HAP-1 (cell line): ENCODE results near the gene CELF2.
A peak's percentile ranks its signal among the peaks of the same experiment; 100 is the strongest.
"Not testable (repeated sequence)": the region's sequence is repeated elsewhere in the genome, so short reads cannot be mapped to it uniquely, and the experiment has no call there.

Source experiments
- DNase-seq, 2 experiments: peaks; one replicate each; pipeline ENCODE4 v3.0.0-alpha.2; 2016 to 2020; ENCODE audit warnings: low spot score in 2 of 2
- H3K27me3 ChIP-seq: fragments of 250-450 bp; sonication (Bioruptor Pico); 2 replicates; pipeline ENCODE4 v1.5.1; 2020; ENCODE audit warnings: low read depth, mild to moderate bottlenecking, moderate library complexity
- H3K36me3 ChIP-seq: fragments of 250-450 bp; sonication (Bioruptor Pico); replicated peaks from 2 replicates; pipeline ENCODE4 v1.5.1; 2020; ENCODE audit warnings: mild to moderate bottlenecking
- H3K4me1 ChIP-seq: fragments of 250-450 bp; sonication (Bioruptor Pico); 2 replicates; pipeline ENCODE4 v1.5.1; 2020; ENCODE audit warnings: mild to moderate bottlenecking
- H3K4me3 ChIP-seq: fragments of 250-450 bp; sonication (Bioruptor Pico); 2 replicates; pipeline ENCODE4 v1.5.1; 2020; ENCODE audit warnings: mild to moderate bottlenecking, moderate library complexity
- H3K9me3 ChIP-seq: fragments of 250-450 bp; sonication (Bioruptor Pico); 2 replicates; pipeline ENCODE4 v1.5.1; 2020; ENCODE audit warnings: mild to moderate bottlenecking, moderate library complexity
- in situ Hi-C: fragments of 300-500 bp; cut with MboI; formaldehyde crosslinking; loops from 3 replicates; pipeline ENCODE4 v1.14.3; 2020; ENCODE audit warnings: low sequenced_read_pairs, inconsistent platforms, mixed read lengths

CELF2 gene

DNA sequence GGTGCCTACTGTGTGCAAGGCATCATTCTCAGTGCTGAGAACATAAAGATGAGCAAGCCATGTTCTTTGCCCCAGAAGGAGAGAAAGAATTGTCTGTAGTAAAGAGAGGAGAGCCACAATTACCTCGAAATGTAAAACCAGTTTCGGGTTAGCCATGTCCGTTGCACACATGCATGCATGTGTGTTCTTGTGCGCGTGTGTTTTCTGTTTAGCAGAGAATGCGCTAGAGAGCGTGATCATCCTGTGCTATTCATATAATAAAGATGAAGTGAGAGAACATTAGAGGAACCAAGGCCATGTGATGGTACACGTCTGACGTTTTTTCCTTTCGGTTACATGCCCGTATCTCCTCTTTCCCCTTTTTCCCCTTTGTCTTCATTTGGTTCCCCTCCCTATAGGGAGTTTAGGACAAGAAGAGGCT lies 158.2 kb downstream of the CELF2 start:
- H3K4me3 ChIP-seq: no peak overlapping the region
- no peaks in the 10 kb centered on the region for H3K4me1 ChIP-seq
- H3K36me3 ChIP-seq: no peaks in the 10 kb centered on the region
- no peak for DNase-seq
- no peaks in the 10 kb centered on the region for H3K9me3 ChIP-seq
- in situ Hi-C loops: no loop called here
- H3K27me3 ChIP-seq: no peaks in the 10 kb centered on the region

GRCh38 chr10:11176746-11177145 lies 159.1 kb downstream of the CELF2 start:
- Histone ChIP-seq H3K36me3 (no peaks in the 10 kb centered on the region), H3K27me3 (no peaks in the 10 kb centered on the region), H3K9me3 (no peaks in the 10 kb centered on the region), H3K4me1 (no peaks in the 10 kb centered on the region), H3K4me3 (no peak overlapping the region)
- DNase-seq: no peak
- in situ Hi-C loops: no loop called here

GRCh38 chr10:11177381-11177780 lies 159.7 kb downstream of the CELF2 start:
- Histone ChIP-seq H3K4me3 (no peak overlapping the region), H3K36me3 (no peaks in the 10 kb centered on the region), H3K9me3 (no peaks in the 10 kb centered on the region), H3K4me1 (no peaks in the 10 kb centered on the region), H3K27me3 (no peaks in the 10 kb centered on the region)
- in situ Hi-C loops: no loop called here
- DNase-seq: no peak

DNA sequence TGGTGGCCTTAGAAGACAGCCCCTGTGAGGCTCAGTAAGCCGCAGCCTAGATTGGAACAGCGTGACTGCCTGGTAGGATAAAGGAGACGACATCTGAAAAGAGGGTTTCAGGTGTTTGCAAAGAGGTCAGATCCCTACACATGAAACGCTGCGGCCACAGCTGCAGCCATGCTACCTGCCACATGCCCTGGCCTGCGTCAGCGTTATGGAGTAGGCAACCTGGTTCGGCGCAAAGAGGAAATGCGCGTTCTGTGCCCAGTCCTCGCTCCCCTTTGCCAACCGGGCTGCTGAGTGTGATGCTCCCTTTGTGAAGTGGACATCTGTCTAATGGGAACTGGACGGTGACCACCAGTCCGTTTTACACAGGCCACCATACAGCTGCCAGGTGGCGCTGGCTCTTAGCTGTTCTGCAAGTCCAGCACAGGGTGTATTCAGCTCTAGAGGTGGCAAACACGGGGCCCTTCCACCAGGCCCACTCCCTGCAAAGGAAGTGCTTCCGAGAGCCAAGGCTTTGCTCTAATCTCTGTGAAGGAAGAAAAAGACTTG lies 160.3 kb downstream of the CELF2 start:
- Histone ChIP-seq H3K4me1 (no peaks in the 10 kb centered on the region), H3K9me3 (no peaks in the 10 kb centered on the region), H3K4me3 (no peak overlapping the region), H3K27me3 (no peaks in the 10 kb centered on the region), H3K36me3 (no peaks in the 10 kb centered on the region)
- no peak for DNase-seq
- in situ Hi-C loops: no loop called here

GRCh38 chr10:11178606-11179515 lies 161.2 kb downstream of the CELF2 start:
- no peaks in the 10 kb centered on the region for H3K4me1 ChIP-seq
- H3K27me3 ChIP-seq: no peaks in the 10 kb centered on the region
- in situ Hi-C loops: no loop called here
- H3K36me3 ChIP-seq: no peaks in the 10 kb centered on the region
- no peak for DNase-seq
- no peaks in the 10 kb centered on the region for H3K9me3 ChIP-seq
- H3K4me3 ChIP-seq: no peak overlapping the region

GRCh38 chr10:11179516-11180105 lies 161.9 kb downstream of the CELF2 start:
- Histone ChIP-seq H3K36me3 (no peaks in the 10 kb centered on the region), H3K4me3 (no peak overlapping the region), H3K9me3 (no peaks in the 10 kb centered on the region), H3K27me3 (no peaks in the 10 kb centered on the region), H3K4me1 (no peaks in the 10 kb centered on the region)
- in situ Hi-C loops: no loop called here
- DNase-seq: no peak

DNA sequence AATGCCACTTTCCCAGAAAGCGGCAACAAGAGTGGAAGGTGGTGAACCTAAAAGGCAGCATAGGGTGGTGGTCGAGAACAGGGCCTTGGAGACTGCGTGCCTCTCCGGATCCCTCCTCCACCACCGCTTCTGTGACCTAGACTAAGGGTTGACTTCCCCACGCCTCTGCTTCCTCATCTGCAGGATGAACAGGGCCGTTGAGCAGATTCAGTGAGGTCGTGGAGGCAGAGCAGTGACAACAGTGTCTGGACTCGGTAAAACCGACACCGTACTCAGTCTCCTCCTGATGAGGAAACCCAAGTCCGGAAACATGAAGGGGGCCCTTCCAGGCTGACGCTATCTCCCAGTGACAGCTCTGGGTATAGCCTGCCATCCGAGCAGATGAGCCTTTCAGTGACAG lies 162.6 kb downstream of the CELF2 start:
- H3K27me3 ChIP-seq: no peaks in the 10 kb centered on the region
- no peaks in the 10 kb centered on the region for H3K36me3 ChIP-seq
- in situ Hi-C loops: no loop called here
- H3K9me3 ChIP-seq: no peaks in the 10 kb centered on the region
- H3K4me1 ChIP-seq: no peaks in the 10 kb centered on the region
- no peak overlapping the region for H3K4me3 ChIP-seq
- no peak for DNase-seq

DNA sequence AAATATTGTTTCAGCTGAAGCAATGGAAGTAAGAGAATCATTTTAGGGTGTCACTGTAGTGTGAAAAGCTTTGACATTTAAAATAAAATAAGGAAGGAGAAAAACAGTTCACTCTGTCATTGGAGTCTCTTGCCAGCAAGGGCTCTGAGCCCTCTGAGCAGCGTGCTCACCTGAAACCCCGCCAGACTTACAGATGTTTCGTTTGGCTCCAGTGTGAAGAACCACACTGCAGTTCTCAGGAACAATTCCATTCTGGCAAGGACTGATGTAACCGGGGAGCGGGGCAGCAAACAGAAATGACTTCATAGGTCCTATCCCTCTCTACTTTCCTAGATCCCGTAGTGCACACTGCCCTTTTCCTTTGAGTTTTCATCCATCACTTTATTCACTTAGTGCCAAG lies 164.3 kb downstream of the CELF2 start:
- in situ Hi-C loops: no loop called here
- Histone ChIP-seq H3K4me1 (no peaks in the 10 kb centered on the region), H3K36me3 (no peaks in the 10 kb centered on the region), H3K4me3 (no peak overlapping the region), H3K27me3 (no peaks in the 10 kb centered on the region), H3K9me3 (no peaks in the 10 kb centered on the region)
- no peak for DNase-seq

GRCh38 chr10:11183015-11183414 lies 165.3 kb downstream of the CELF2 start:
- no peaks in the 10 kb centered on the region for H3K4me1 ChIP-seq
- no peaks in the 10 kb centered on the region for H3K36me3 ChIP-seq
- H3K4me3 ChIP-seq: no peak overlapping the region
- DNase-seq: no peak
- in situ Hi-C loops: no loop called here
- no peaks in the 10 kb centered on the region for H3K9me3 ChIP-seq
- H3K27me3 ChIP-seq: no peaks in the 10 kb centered on the region

DNA sequence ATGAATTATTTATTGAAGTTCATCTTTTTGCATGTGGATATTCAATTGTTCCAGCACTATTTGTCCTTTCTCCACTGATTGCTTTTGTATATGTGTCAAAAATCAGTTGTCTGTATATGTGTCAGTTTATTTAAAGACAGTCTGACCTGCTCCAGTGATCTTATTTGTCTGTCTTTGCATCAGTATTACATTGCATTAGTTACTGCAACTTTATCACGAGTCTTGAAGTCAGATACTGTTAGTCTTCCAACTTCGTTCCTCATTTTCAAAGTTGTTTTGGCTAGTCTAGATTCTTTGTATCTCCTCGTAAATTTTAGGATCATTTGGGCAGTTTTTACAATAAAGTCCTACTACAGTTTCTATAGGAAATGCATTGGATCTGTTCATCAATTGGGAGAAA lies 166.4 kb downstream of the CELF2 start:
- Histone ChIP-seq H3K4me3 (no peak overlapping the region), H3K9me3 (no peaks in the 10 kb centered on the region), H3K36me3 (no peaks in the 10 kb centered on the region), H3K4me1 (no peaks in the 10 kb centered on the region), H3K27me3 (no peaks in the 10 kb centered on the region)
- DNase-seq: no peak
- in situ Hi-C loops: no loop called here

DNA sequence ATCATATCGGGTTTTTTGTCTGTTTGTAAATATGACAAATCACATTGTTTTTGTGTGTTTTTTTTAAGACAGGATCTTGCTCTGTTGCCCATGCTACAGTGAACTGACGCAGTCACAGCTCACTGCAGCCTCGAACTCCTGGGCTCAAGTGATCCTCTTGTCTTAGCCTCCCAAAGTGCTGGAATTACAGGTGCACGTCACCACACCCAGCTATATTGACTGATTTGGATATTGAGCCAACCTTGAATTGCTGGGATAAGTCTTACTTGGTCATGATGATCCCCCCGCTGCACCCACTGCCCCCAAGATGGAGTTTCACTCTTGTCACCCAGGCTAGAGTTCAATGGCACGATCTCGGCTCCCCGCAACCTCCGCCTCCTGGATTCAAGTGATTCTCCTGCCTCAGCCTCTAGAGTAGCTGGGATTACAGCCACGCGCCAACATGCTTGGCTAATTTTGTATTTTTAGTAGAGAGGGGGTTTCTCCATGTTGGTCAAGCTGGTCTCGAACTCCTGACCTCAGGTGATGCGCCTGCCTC lies 167.5 kb downstream of the CELF2 start:
- H3K4me1 ChIP-seq, H3K9me3 ChIP-seq, H3K36me3 ChIP-seq, H3K27me3 ChIP-seq, in situ Hi-C loops, DNase-seq, H3K4me3 ChIP-seq: not testable (repeated sequence)

DNA sequence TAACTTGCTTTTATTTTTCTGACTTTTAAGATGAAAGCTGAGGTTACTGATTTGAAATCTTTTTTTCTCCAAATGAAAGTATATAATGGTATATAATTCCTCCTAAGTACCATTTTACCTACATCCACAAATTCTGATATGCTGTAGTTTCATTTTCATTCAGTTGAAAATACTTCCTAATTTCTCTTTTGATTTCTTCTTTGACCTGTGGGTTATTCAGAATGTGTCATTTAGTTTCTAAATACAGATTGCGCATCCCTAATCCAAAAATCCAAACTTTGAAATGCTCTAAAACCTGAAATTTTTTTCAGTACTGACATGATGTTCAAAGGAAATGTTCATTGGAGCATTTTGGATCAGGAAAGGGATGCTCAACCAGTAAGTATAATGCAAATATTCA lies 168.7 kb downstream of the CELF2 start:
- no peaks in the 10 kb centered on the region for H3K9me3 ChIP-seq
- H3K36me3 ChIP-seq: no peaks in the 10 kb centered on the region
- peaks cover 11% of the 10 kb centered on the region for H3K4me1 ChIP-seq
- in situ Hi-C loops: no loop called here
- no peak for DNase-seq
- H3K4me3 ChIP-seq: no peak overlapping the region
- no peaks in the 10 kb centered on the region for H3K27me3 ChIP-seq

GRCh38 chr10:11189582-11190376 lies 172.1 kb downstream of the CELF2 start:
- Histone ChIP-seq H3K4me1 (peaks cover 11% of the 10 kb centered on the region), H3K36me3 (no peaks in the 10 kb centered on the region), H3K27me3 (no peaks in the 10 kb centered on the region), H3K4me3 (no peak overlapping the region), H3K9me3 (no peaks in the 10 kb centered on the region)
- DNase-seq: peak in 1 of 2 experiments; percentile 27
- in situ Hi-C loops: no loop called here
